IPS-NIHi7 (cell line): ENCODE measurements around the gene FOXN3.
"Not testable (repeated sequence)": the region's sequence is repeated elsewhere in the genome, so short reads cannot be mapped to it uniquely, and the experiment has no call there.

Experiments used
- DNase-seq: peaks from one replicate; pipeline ENCODE4 v3.0.0; 2012; ENCODE audit warnings: mixed read lengths; ENCODE audit errors: extremely low spot score

Gene FOXN3

GRCh38 chr14:89303456-89304435 lies 113.3 kb downstream of the FOXN3 start:
- DNase-seq: no peak

- DNase-seq: no peak
Measured at GRCh38 chr14:89302396-89302950, 114.6 kb downstream of the FOXN3 start.

GRCh38 chr14:89299587-89299986 lies 117.4 kb downstream of the FOXN3 start:
- DNase-seq: no peak

- no peak for DNase-seq
Measured at GRCh38 chr14:89298056-89298834, 118.8 kb downstream of the FOXN3 start.

GRCh38 chr14:89296281-89296745 lies 120.7 kb downstream of the FOXN3 start:
- peak; percentile 41 for DNase-seq

- DNase-seq: no peak
Measured at GRCh38 chr14:89294872-89295271, 122.2 kb downstream of the FOXN3 start.

- DNase-seq: not testable (repeated sequence)
Measured at GRCh38 chr14:89294469-89294868, 122.6 kb downstream of the FOXN3 start.

GRCh38 chr14:89294060-89294459 lies 123.0 kb downstream of the FOXN3 start:
- DNase-seq: no peak

- DNase-seq: peak; percentile 57
Measured at GRCh38 chr14:89293314-89293916, 123.6 kb downstream of the FOXN3 start.

GRCh38 chr14:89292579-89293313 lies 124.3 kb downstream of the FOXN3 start:
- DNase-seq: no peak

- DNase-seq: no peak
Measured at GRCh38 chr14:89291351-89291940, 125.6 kb downstream of the FOXN3 start.

- DNase-seq: no peak
Measured at GRCh38 chr14:89290813-89291212, 126.2 kb downstream of the FOXN3 start.

- DNase-seq: no peak
Measured at GRCh38 chr14:89289477-89289876, 127.6 kb downstream of the FOXN3 start.

- no peak for DNase-seq
Measured at GRCh38 chr14:89288114-89288513, 128.9 kb downstream of the FOXN3 start.

- DNase-seq: no peak
Measured at GRCh38 chr14:89284333-89285058, 132.5 kb downstream of the FOXN3 start.

GRCh38 chr14:89283327-89284060 lies 133.5 kb downstream of the FOXN3 start:
- no peak for DNase-seq

- no peak for DNase-seq
Measured at GRCh38 chr14:89282191-89282590, 134.8 kb downstream of the FOXN3 start.

- DNase-seq: no peak
Measured at GRCh38 chr14:89280600-89280999, 136.4 kb downstream of the FOXN3 start.

- DNase-seq: no peak
Measured at GRCh38 chr14:89279649-89280232, 137.3 kb downstream of the FOXN3 start.
